ENCODE results near the gene THSD4.
"Not testable (repeated sequence)": the region's sequence is repeated elsewhere in the genome, so short reads cannot be mapped to it uniquely, and the experiment has no call there.

THSD4 gene

DNA sequence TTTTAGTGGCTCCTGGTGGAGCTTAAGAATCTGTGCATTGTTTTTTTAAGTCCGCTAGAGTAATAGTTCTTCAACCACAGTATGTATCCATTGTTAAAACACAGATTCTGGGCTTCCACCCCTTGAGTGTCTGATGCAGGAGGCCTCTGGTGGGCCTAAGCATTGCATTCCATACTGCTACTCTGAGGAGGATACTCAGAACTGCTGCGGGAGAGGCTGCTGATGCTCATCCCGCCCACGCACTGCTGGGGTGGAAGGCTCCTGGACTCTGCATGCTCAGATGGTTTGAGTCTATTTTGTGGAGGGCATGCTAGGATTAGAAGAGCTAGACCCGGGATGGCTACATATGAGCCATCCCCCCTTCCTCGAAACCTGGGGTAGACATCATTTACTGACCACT is 74.4 kb downstream of the THSD4 start:
- DNase-seq (ENCODE audit: low read depth): no peak

DNA sequence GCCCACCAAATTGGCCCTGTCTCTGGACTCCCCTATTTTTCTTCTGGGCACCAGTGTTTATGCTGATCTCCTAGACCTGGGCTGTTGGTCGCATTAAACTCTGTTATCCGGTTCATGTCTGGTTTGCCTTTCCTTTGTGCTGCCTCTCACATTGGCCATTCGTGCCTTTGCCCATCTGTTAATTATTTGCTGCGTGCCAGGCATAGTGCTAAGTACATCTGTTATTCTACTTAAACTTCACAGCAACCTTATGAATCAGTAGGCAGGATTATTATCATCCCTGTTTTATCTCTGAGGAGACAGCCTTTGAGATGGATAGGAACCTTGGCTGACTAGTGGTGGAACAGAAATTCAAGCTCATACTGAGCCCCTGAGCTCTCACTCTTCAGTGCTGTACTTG is 76.0 kb downstream of the THSD4 start:
- DNase-seq (ENCODE audit: low read depth): no peak

DNA sequence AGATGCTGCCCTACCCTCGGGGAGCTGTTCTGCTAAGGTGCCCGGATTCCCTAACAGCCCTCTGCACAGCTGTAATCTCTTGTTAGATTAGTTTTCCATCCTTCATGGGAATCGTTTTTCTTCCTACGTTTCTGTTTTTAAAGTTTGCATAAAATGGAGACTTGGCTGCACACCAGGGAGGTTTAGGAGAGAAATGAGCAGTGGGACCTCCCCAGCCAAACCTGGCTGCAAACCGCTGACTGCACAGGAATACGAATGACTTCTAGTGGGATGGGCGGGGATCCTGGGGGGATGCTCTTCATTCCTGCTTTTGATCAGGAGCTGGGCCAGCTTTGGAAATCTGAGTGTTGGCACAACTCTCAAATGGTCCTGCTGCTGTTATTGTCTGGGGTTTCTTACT is 77.5 kb downstream of the THSD4 start:
- DNase-seq (ENCODE audit: low read depth): no peak

DNA sequence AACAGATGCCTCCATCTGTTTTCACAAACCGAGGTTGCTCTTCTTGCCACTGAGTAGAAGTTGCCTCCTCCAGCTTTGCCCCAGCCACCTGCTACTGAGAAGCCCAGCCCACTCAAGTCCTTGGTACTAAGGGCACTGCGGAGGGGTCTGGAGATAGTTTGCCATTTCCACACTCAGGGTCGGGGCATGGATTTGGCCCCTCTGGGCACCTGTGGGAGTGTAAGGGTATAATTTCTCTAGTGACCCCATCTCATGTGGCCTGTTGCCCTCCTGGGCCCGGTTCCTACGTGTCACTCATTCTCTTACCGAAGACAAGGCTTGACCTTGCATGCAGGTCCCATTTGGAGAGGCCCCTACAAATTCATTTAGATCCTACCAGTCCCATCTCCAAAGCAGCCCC is 79.0 kb downstream of the THSD4 start:
- no peak for DNase-seq (ENCODE audit: low read depth)

DNA sequence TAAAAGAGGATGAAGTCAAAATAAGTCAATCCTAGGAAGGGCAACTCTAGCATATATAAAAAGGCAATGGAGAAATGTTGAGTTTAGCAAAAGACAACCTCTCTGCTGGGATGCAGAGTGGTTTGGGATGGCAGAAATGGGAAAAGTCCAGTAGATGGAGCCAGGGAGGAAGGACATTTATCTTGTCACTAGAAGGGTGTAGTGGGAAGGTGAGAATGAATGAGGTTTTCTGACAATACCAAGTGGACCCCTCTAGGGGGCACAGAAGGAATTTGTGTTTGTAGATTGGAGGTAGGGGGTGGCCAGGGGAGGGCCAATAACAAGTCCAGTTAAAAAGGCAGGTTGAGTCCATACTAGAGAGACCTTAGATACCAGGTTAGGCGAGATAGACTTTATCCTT is 80.0 kb downstream of the THSD4 start:
- no peak for DNase-seq (ENCODE audit: low read depth)

DNA sequence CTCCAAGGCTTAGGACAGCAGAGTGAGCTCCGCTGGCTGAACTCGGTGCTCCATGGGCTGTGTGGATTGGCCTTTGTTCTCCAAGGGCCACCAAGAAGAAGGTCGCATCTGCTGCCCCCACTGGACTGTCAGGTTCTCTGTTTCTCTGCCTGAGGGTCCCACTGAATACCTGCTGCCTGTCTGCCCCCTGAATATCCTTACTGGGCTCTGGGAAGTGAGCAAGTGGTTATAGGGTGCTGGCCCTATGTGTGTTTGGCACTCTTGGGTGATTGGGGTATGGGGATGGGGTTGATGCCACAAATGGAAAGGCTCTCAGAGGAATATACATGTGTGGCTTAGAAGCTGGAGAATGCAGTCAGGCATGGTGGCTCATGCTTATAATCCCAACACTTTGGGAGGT is 82.3 kb downstream of the THSD4 start:
- DNase-seq (ENCODE audit: low read depth): no peak

DNA sequence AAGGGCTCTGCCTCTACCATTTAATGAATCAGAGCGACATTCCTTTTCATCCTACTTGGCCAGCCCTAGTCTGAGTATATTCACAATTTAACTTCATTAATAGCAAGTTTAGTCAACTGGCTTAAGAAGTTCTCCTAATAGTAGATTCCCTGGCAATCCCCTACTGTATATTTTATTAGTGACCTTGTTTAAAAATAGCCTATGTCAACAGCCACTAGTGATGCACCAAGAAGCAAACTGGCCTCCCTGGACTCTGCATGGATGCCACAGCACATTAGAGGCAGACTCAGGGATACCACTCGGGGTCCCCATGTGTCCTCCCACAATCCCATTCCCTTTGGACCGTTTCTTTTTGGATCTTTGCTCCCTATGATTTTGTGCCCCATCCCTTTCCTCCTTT is 83.6 kb downstream of the THSD4 start:
- DNase-seq (ENCODE audit: low read depth): no peak

DNA sequence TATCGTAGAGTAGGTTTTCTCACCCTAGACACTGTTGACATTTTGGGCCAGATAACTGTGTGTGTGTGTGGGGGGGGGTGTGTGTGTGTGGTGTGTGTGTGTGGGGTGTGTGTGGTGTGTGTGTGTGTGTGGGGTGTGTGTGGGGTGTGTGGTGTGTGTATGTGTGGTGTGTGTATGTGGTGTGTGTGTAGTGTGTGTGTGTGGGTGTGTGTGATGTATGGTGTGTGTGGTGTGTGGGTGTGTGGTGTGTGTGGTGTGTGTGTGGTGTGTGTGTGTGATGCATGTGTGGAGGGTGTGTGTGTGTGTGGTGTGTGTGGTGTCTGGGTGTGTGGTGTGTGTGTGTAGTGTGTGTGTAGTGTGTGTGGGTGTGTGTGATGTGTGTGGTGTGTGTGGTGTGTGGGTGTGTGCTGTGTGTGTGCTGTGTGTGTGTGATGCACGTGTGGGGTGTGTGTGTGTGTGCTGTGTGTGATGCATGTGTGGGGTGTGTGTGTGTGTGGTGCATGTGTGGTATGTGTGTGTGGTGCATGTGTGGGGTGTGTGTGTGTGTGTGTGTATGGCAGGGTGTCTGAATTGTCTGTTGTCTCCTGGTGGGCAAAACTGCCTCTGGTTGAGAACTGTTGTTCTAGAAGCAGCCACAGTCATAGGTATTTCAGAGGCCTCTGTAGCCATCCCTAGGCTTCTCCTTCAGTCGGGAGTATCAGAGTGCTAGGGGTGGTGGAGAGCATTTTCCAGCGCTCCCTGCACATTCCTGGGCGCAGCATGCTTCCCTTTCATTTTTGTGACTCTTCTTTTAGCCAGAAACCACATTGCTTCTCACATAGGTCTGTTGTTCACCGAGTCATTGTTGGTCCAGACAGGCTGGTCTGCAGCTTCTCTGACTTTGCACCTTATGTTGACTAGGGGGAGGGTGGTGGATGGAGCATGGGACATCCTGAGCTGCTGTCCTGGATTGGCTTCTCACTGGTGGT is 84.4 kb downstream of the THSD4 start:
- no peak for DNase-seq (ENCODE audit: low read depth)

DNA sequence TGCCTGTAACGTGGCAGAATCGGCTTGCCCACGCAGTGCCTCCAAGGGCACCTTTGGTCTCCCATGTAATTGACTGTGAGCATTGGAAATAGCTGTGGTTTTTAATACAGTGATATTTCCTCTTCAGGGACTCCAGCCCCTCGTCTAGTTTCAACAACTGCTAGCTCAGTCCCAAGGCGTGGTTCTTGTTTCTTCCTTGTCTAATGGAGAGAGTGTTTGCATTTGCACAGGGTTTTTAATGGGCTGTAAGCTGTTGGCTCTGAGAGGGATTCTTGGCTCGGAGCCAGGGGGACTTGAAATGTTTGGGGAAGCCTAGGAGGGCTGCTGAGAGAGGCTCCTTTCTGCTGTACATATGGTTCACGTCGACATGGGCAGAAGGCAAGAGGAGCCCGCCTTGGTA is 86.2 kb downstream of the THSD4 start:
- DNase-seq (ENCODE audit: low read depth): no peak

DNA sequence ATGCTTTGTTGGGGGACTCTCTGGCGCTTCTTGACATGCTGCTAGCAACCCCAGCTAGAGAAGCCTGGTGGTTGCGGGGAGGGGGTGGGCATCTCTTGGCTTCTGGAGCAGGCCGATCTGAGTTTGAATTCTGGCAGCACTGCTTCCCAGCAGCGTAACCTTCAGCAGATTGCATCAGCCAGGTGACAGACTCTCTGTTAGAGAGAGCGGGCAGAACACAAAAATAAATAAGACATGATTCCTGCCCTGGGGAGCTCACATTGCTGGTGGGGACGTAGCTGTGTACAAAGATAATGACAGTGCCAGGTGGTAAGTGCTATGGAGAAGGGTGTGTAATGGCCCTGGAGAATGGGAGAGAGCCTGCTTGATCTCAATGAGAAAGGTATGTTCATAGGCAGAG is 87.4 kb downstream of the THSD4 start:
- no peak for DNase-seq (ENCODE audit: low read depth)

DNA sequence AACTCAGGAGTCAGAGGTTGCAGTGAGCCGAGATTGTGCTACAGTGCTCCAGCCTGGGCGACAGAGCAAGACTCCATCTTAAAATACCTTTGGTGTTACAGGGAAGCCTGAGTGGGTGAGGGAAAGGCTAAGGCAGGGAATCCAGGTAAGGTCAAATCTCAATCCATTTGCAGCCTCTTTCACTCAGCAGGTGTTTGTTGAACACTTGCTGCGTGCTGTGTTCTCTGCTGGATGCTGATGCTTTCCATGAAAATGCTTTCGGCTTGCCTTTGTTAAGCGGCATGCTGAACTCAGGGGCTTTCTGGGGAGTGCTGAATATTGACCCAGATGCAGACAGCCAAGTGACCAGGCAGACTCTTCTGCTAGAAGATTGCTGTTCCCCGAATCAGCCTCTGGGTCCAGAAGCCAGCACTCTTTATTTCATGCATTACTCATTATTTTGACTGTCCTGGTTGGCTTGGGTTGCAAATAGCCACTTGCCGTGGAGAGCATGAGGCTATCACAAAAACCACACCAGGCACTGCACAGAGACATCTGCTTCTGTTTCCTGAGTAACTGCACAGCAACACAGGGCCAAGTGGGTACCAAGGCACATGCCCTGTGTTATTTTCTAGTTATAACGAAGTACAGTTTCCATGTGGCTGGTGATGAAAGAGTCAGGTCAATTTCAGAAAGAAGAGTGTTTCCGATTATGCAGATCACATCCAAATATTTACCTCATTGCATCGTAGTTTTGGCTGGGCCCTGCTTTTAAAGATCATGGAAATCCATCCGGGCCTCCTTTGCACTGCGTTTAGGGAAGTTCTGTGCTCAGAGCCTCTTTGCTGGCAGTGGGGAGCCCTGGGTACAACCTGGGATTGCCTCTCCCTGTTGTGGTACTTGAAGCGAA is 88.6 kb downstream of the THSD4 start:
- no peak for DNase-seq (ENCODE audit: low read depth)

DNA sequence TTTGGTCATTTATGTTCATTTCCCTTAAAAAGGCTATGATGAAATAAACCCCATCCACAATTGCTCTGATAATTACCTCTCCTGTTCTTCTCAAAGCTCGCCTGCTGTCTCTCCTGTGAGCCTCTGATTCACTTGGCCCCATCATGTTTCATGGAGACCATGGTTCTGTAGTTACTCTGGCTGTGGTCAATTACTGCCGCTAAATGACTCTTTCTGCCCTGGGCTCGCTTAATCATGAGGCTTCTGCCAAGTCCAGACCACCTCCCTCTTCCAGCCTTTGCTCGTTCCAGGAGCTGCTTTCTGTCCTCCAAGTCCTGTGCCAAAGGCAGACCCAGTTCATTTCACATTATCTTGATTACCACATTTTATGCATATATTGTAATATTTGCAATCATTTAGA is 91.9 kb downstream of the THSD4 start:
- no peak for DNase-seq (ENCODE audit: low read depth)

DNA sequence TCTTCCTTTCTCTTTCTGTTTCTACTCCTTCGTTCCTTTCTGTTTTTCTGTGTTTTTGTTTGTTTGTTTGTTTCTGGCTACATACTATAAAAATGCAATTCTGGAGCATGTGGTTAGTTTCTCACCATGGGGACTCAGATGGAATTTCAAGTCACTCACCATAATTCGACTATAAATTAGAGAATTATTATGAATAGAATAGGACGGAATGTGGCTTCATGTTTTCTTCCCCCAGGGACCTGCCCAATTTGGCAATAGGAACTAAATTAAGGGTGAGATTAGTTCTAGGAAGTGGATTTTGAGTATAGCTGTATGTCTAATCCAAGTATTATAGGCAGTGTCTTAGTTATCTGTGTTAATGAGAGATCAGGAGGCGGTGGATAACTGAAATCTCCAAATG is 96.9 kb downstream of the THSD4 start:
- DNase-seq (ENCODE audit: low read depth): no peak

DNA sequence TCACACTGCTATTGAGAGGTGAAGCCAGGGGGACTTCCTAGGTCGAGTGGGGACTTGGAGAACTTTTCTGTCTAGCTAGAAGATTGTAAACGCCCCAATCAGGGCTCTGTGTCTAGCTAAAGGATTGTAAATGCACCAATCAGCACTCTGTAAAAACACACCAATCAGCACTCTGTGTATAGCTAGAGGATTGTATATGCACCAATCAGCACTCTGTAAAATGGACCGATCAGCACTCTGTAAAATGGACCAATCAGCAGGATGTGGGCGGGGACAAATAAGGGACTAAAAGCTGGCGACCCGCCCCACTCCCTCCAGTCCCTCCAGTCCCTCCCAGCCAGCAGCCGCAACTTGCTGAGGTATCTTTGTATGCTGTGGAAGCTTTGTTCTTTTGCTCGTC is 98.7 kb downstream of the THSD4 start:
- DNase-seq (ENCODE audit: low read depth): not testable (repeated sequence)

DNA sequence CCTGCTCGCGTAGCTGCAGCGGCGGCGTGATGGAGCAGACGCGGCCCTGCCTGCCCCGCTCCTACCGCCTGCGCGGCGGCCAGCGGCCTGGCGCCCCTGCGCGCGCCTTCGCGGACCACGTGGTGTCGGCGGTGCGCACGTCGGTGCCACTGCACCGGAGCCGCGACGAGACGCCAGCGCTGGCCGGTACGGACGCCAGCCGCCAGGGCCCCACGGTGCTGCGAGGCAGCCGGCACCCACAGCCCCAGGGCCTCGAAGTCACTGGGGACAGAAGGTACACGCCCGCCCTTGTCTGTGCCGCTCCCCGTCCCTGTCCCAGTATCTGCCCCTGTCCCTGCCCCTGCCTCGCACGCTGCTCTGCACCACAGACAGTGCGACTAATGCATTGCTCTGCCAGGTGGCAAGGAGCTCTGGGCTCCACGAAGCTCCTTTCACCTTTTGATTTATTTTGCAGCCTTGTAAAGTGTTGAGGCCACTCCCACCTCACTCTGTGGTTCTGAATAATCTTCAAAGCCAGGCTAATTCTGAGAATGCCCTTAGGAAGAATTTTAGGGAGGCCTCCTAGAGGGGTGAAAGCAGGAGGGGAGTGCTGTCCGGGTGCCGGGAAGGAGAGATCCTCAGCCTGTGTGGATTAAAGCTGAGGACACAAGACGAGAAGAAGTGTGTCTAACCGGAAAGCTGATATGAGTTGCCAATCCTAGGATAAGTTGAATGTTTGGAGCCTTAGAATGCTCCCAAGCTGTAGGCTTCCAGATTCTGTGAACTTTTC is 100.0 kb downstream of the THSD4 start:
- DNase-seq (ENCODE audit: low read depth): no peak

DNA sequence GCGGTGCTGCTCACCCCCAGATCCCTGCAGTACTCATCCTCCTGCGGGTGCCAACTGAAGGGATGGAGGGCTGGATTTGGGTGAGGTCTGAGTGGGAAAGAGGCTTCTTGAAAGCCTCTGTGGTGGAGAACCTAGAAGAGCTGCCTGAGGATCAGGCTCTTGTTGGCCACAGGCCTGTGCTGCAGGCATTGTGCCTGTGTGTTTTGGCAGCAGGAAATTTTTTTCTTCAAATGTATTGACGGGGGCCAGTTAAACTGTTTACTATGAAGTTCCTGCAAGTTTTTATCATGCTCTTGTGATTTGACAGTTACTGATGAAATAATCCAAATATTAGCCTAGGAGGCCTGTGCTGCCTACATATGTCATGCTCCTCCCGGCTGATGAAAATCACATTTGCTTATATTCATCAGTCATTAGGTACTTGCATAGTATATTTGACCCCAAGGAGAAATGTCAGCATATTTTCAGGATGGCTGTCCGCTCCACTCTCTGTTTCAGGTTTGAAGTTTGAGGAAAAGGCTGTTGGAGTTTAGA is 103.1 kb downstream of the THSD4 start:
- DNase-seq (ENCODE audit: low read depth): no peak

DNA sequence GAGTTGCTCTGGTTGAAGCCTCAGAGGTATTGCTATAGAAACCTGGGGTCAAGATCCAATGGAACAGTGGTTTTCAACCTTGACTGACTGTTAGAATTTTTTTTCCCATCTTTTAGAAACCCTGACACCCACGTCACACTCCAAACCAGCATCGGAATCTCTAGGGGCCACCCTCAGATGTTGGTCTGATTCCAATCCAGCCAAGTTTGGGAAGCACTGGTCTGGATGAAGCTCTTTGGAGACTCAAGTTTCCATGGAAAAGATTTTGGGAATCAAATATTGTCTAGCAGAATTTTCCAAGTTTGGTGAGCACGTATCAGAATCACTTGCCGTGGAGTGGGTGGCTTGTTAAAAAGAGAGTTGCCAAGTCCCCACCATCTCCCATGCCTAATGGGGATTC is 103.8 kb downstream of the THSD4 start:
- DNase-seq (ENCODE audit: low read depth): no peak

DNA sequence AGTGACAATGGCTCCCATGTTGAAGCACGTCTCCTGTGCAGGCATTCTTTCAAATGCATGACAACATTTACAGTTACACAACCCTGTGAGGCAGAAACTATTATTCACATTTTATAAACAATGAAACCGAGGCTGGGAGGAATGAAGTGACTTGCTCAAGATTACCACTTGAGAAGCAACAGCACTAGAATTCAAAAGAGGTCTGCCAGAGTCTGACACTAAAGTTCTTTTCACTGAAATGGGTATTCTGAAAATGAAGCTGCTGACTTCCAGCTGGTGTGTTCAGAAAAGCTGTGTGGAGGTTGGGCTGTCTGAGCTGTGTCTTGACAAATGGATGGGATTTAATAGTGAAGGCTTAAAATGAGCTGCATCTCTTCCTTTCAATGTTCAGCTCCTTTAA is 104.4 kb downstream of the THSD4 start:
- DNase-seq (ENCODE audit: low read depth): no peak

DNA sequence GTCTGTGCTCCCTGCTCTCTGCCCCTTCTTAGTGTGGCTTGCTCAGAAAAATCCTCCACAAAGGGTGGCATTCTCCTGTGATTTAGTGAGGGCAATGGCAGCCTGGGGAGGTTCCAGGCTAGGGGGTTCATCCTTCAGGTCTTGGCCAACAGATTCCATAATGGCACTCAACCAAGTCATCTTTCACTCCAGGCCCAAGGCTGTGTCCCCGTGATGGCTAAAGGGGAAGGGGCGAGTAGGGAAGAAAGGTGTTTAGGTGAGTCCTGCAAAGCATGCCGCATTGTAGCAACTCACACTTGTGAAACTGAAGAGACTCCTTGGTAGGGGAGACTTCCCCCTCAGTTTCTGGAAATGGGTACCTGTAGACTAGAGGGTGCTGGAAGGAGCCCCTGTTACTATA is 105.6 kb downstream of the THSD4 start:
- DNase-seq (ENCODE audit: low read depth): no peak

DNA sequence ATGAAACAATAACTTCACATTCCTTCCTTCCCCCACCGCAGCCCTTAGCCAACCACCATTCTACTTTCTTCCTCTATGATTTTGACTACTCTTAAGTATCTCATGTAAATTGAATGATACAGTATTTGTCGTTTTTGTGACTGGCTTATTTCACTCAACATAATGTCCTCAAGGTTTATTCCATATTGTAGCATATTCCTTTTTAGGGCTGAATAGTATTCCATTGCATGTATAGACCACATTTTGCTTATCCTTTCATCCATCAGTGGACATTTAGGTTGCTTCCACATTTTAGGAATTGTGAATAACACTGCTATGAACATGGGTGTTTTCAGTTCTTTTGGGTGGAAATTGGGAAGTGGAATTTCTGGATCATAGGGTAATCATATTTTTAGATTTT is 106.1 kb downstream of the THSD4 start:
- DNase-seq (ENCODE audit: low read depth): no peak

DNA sequence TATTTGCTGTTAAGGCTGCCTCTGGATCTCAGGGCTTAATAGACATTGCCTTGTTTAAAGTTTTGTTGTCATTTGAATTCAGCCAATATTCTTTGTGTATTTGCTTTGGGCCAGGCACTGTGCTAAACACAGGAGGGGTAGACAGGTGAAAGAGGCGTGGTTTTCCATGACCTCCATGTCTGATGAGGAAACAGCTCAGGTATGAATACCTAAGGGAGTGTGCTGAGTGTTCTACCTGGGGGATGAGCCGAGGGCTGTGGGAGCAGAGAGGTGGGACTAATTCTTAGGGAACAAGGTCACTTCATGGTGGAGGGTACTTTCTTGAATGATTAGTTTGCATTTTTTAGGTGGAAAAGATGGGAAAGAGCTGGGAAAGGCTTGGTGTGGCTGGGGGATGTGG is 108.2 kb downstream of the THSD4 start:
- DNase-seq (ENCODE audit: low read depth): no peak

DNA sequence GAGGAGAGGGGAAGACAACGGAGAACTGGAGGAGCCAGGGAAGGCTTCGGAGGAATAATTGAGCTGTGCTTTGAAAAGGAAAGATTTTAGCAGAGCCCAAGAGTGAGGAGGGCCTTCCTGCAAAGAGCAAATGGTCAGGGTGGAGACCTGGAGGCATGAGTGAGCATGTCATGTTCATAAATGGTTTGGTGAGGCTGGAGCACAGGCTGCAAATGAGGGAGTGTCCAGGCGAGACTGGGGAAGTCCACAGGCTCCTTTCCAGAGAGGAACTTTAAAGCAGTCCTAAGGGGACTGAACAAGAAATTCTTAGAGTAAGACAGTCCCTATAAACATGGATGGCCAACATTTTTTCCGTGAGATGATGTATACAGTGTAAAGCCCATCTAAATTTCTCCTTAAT is 108.8 kb downstream of the THSD4 start:
- DNase-seq (ENCODE audit: low read depth): no peak

Measured in CMK (cell line).